M059J (cell line): Measurements from ENCODE around the gene BDKRB2. TPM values are rescaled to one million over a fixed set of nuclear protein-coding genes. Genes with fewer than 3 reads are reported as not detected.

ENCODE experiments used
- DNase-seq: peaks from one replicate; pipeline ENCODE4 v3.0.0-alpha.2; 2012; ENCODE audit warnings: low read depth
- total RNA-seq: library from RNA; depleted of rRNA; stranded (reverse); fragments of >200 nt; shearing (Covaris generic); gene quantifications from 2 replicates; pipeline ENCODE4 v1.2.3, GENCODE V29; 2014

The BDKRB2 gene
- total RNA-seq, 1 experiment from 2014 or later = 3.8 TPM

GRCh38 chr14:96251656-96252155 lies 47.1 kb downstream of the BDKRB2 start:
- DNase-seq = no peak

- DNase-seq = no peak
Observed at GRCh38 chr14:96252323-96252998, 47.8 kb downstream of the BDKRB2 start.

- DNase-seq = peak; percentile 86
Observed at GRCh38 chr14:96252999-96253539, 48.4 kb downstream of the BDKRB2 start.

- no peak for DNase-seq
Observed at GRCh38 chr14:96254687-96255086, 50.0 kb downstream of the BDKRB2 start.

- peak; percentile 73 for DNase-seq
Observed at GRCh38 chr14:96255501-96256366, 51.1 kb downstream of the BDKRB2 start, which contains the start of gene BDKRB1. BDKRB1 (plus strand) TSS chr14:96256210; CDS start chr14:96263683, 7,473 bp downstream.

GRCh38 chr14:96256407-96256806 lies 51.8 kb downstream of the BDKRB2 start:
- DNase-seq = no peak

GRCh38 chr14:96257056-96257455 lies 52.4 kb downstream of the BDKRB2 start:
- no peak for DNase-seq

GRCh38 chr14:96257900-96258299 lies 53.3 kb downstream of the BDKRB2 start:
- DNase-seq = no peak

GRCh38 chr14:96260341-96260821 lies 55.7 kb downstream of the BDKRB2 start:
- no peak for DNase-seq

- DNase-seq = no peak
Observed at GRCh38 chr14:96261053-96261452, 56.4 kb downstream of the BDKRB2 start.

- DNase-seq = no peak
Observed at GRCh38 chr14:96261772-96262655, 57.4 kb downstream of the BDKRB2 start.

- no peak for DNase-seq
Observed at GRCh38 chr14:96263347-96264199, 58.9 kb downstream of the BDKRB2 start.

- no peak for DNase-seq
Observed at GRCh38 chr14:96264200-96264553, 59.5 kb downstream of the BDKRB2 start.

GRCh38 chr14:96264853-96265252 lies 60.2 kb downstream of the BDKRB2 start:
- peak; percentile 50 for DNase-seq

- no peak for DNase-seq
Observed at GRCh38 chr14:96265383-96266095, 60.9 kb downstream of the BDKRB2 start.

- DNase-seq = peak; percentile 69
Observed at GRCh38 chr14:96267336-96267735, 62.7 kb downstream of the BDKRB2 start.

- DNase-seq = peak; percentile 42
Observed at GRCh38 chr14:96267916-96268315, 63.3 kb downstream of the BDKRB2 start.

- DNase-seq = peak; percentile 88
Observed at GRCh38 chr14:96268431-96269358, 64.1 kb downstream of the BDKRB2 start.

GRCh38 chr14:96269359-96269710 lies 64.7 kb downstream of the BDKRB2 start:
- no peak for DNase-seq
